HL-60 (cell line): ENCODE measurements around the gene LGALSL.

Source experiments
- DNase-seq, 2 experiments: peaks; one replicate each; pipeline ENCODE4 v3.0.0-alpha.2; 2010 to 2020; ENCODE audit warnings: low read depth in 1 of 2, low spot score in 1 of 2
- H3K27ac ChIP-seq: fragments of 250-450 bp; sonication (Bioruptor Pico); replicated peaks from 2 replicates; pipeline ENCODE4 v1.5.1; 2020; ENCODE audit warnings: mild to moderate bottlenecking, moderate library complexity
- H3K27me3 ChIP-seq: fragments of 250-450 bp; sonication (Bioruptor Pico); 2 replicates; pipeline ENCODE4 v1.5.1; 2021; ENCODE audit warnings: mild to moderate bottlenecking, moderate library complexity; ENCODE audit not compliant: insufficient read depth, poor library complexity, severe bottlenecking
- H3K4me3 ChIP-seq: replicated peaks from 2 replicates; pipeline ENCODE4 v1.5.1; 2011; ENCODE audit warnings: mild to moderate bottlenecking, control low read depth, low read length; ENCODE audit not compliant: insufficient read depth
- CTCF ChIP-seq: IDR thresholded peaks from one replicate; pipeline ENCODE4 v1.5.1; 2011; ENCODE audit warnings: low read length, control low read depth, inconsistent platforms; ENCODE audit not compliant: insufficient read depth
- GABPA ChIP-seq: IDR thresholded peaks from 2 replicates; pipeline ENCODE4 v1.6.1; 2012; ENCODE audit warnings: low read depth
- POLR2AphosphoS5 ChIP-seq: IDR thresholded peaks from 2 replicates; pipeline ENCODE4 v1.6.1; 2012; ENCODE audit warnings: low read depth
- REST ChIP-seq: IDR thresholded peaks from 2 replicates; pipeline ENCODE4 v1.6.1; 2012; ENCODE audit warnings: low read depth; ENCODE audit not compliant: insufficient replicate concordance
- SPI1 ChIP-seq: IDR thresholded peaks from 2 replicates; pipeline ENCODE4 v1.6.1; 2012; ENCODE audit warnings: low read depth, mild to moderate bottlenecking, borderline replicate concordance

The LGALSL gene

DNA sequence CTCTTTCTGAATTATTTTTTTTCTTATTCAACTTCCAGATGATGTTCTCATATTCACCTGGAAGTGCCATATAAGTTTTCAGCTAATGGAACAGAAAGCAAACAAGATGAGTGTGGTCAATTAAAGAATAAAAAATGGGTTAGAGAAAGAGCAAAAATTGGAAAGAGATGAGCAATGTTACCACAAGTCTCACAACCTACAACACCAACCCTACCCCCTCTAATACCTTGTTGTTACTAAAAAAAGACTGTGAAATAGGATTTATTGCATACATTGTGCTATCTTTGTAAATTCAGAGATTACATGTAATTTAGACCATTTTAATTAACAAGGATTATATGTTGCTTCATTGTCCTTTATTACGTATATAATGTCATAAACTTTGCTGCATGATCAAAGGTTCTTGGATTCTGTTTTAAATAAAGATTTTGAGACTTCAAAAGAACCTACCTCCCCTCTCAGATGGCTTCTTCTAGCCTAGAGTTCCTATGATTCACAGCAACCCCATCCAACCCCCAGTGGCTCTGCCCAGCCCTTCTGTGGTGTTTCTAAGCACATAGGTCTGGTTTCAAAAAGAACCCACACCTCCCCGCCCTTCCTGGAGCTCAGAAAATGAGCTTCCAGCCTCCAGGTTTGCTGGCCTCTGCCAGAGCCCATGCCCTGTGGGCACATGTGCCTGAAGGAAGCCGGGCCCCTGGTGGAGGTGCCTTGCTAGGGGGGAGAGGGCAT, 24.7 kb downstream of the LGALSL start:
- H3K27ac ChIP-seq, result no peak overlapping the region
- TF ChIP-seq GABPA, result no peak
- H3K4me3 ChIP-seq, result no peak overlapping the region
- DNase-seq, result no peak
- no peaks in the 10 kb centered on the region for H3K27me3 ChIP-seq

GRCh38 chr2:64479259-64480117, 25.5 kb downstream of the LGALSL start:
- TF ChIP-seq POLR2AphosphoS5 (no peak), CTCF (no peak), GABPA (no peak), REST (no peak), SPI1 (no peak)
- no peak overlapping the region for H3K27ac ChIP-seq
- no peak overlapping the region for H3K4me3 ChIP-seq
- DNase-seq, result no peak
- no peaks in the 10 kb centered on the region for H3K27me3 ChIP-seq

DNA sequence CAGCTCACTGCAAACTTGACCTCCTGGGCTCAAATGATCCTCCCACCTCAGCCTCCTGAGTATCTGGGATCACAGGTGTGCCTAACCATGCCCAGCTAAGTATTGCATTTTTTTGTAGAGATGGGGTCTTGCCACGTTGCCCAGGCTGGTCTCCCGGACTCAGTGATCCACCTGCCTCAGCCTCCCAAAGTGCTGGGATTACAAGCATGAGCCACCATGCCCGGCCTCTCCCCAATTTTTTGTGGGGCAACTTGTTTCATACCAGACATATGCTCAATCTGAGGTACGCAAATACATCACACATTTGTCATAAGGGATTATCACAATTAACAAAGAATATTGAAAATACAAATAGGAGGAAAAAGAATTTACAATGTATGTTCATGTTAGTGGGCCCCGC, 27.7 kb downstream of the LGALSL start:
- Histone ChIP-seq H3K27ac (no peak overlapping the region), H3K27me3 (no peaks in the 10 kb centered on the region), H3K4me3 (no peak overlapping the region)
- DNase-seq, result no peak
- no peak for TF ChIP-seq SPI1
- no peak for TF ChIP-seq CTCF
- no peak for TF ChIP-seq POLR2AphosphoS5
- no peak for TF ChIP-seq REST
- no peak for TF ChIP-seq GABPA

DNA sequence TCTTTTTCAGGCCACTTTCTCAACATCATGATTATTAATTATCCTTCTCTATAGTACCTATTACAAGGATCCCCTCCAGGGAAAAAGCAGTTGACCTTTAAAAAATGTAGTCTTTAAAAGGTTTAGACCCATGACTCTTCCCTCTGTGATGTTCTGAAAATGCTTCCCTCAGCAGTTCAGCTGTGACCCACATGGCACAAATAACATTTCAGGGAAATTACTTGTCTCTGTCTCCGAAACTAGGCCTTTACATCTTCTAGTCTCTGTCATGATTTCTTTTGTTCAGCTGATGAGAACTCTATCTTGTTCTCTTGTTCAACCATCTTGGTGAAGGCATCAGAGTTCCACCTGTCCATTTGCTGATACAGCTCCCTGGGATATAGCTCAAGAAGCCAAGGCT, 28.3 kb downstream of the LGALSL start:
- Histone ChIP-seq H3K4me3 (no peak overlapping the region), H3K27ac (no peak overlapping the region), H3K27me3 (no peaks in the 10 kb centered on the region)
- TF ChIP-seq GABPA, result no peak
- TF ChIP-seq CTCF, result no peak
- no peak for TF ChIP-seq SPI1
- TF ChIP-seq POLR2AphosphoS5, result no peak
- TF ChIP-seq REST, result no peak
- no peak for DNase-seq
